PC-3 (cell line): ENCODE data around the gene ARHGEF25.

Experiments used
- CTCF ChIP-seq: fragments of 300-600 bp; sonication (generic); conservative IDR thresholded peaks from 2 replicates; pipeline ENCODE4 v1.5.1; 2017; ENCODE audit warnings: antibody characterized with exemption, low read depth, mild to moderate bottlenecking, low read length
- EZH2 ChIP-seq: fragments of 300-600 bp; sonication (generic); IDR thresholded peaks from one replicate; pipeline ENCODE4 v1.6.1; 2017; ENCODE audit warnings: antibody characterized with exemption, mild to moderate bottlenecking, low read length; ENCODE audit not compliant: unreplicated experiment
- EZH2phosphoT487 ChIP-seq: fragments of 300-600 bp; sonication (generic); IDR thresholded peaks from 2 replicates; pipeline ENCODE4 v1.6.1; 2018; ENCODE audit warnings: mild to moderate bottlenecking, antibody characterized with exemption, low read length, borderline replicate concordance

- TF ChIP-seq CTCF (no peak), EZH2 (no peak), EZH2phosphoT487 (no peak)
Measured at GRCh38 chr12:57592551-57593165, 18.6 kb upstream of the ARHGEF25 start.
